Measurements from ENCODE around the gene ACKR3. TPM values are rescaled to one million over a fixed set of nuclear protein-coding genes. Genes with fewer than 3 reads are reported as not detected.

The ACKR3 gene
- total and polyA plus RNA-seq, 10 of the 15 experiments (the other 5 are each of a cell fraction or from before 2014, with no cell fraction given) = 3.0 to 154 (median 6.4) TPM

DNA sequence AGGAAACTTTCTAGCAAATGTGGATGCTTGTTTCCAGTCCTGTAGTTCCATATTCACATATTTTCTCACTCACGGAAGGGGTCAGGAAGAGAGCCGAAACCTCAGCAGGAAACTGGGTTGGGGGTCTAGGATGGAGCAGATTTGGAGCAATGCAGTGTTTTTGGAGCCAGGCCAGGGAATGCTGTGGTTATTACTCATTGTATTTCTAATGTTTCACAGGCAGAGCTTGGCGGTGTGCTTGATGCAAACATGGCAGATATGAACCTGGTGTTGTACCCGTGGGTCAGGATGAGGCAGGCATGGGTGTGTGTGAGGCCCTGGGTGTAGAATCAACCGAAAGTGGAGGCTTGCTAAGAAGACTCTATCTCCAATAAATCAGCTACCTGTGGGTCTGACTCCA, 34.6 kb upstream of the ACKR3 start (continued):
- TF ChIP-seq, protein P1, sequence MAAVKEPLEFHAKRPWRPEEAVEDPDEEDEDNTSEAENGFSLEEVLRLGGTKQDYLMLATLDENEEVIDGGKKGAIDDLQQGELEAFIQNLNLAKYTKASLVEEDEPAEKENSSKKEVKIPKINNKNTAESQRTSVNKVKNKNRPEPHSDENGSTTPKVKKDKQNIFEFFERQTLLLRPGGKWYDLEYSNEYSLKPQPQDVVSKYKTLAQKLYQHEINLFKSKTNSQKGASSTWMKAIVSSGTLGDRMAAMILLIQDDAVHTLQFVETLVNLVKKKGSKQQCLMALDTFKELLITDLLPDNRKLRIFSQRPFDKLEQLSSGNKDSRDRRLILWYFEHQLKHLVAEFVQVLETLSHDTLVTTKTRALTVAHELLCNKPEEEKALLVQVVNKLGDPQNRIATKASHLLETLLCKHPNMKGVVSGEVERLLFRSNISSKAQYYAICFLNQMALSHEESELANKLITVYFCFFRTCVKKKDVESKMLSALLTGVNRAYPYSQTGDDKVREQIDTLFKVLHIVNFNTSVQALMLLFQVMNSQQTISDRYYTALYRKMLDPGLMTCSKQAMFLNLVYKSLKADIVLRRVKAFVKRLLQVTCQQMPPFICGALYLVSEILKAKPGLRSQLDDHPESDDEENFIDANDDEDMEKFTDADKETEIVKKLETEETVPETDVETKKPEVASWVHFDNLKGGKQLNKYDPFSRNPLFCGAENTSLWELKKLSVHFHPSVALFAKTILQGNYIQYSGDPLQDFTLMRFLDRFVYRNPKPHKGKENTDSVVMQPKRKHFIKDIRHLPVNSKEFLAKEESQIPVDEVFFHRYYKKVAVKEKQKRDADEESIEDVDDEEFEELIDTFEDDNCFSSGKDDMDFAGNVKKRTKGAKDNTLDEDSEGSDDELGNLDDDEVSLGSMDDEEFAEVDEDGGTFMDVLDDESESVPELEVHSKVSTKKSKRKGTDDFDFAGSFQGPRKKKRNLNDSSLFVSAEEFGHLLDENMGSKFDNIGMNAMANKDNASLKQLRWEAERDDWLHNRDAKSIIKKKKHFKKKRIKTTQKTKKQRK (IDR thresholded peaks at IDR 0.05; ENCODE audit: low read depth, low read length) = no peak
- TF ChIP-seq BRCA1 (IDR thresholded peaks at IDR 0.05; ENCODE audit: low read depth, low read length) (no peak), IKZF1 (conservative IDR thresholded peaks at IDR 0.05) (no peak)

DNA sequence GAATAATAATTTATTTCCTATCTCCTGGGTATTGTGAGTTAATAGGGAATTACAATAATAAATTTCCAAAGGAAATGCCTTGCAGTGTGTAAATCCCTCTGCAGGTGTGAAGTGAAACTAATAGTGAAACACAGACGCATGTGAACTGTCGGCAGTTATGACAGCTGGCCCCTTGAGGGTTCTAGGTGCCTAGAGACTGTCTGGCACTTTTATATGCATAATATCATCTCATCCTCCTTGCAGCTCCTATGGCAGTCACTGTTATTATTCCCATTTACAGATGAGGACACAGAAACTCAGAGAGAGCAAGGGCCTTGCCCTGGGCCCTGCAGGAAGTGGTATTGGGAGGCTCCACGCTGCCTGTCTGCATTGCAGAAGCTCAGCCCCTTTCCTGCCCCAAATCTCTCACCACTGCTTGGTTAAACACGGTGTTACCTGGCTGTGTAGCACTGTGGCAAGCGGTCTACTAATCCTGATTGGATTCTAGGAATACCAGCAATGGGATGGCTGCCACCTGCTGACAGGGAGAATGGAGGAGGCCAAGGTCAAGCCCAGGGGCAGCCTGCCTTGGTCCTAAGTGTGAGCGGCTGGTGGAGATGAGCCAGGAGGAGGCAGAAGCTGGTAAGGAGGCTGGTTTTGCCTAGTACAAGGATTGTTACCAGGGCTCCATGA, 32.8 kb upstream of the ACKR3 start:
- FAIRE-seq (no peak), ATAC-seq (peak; percentile 77), DNase-seq (ENCODE audit: low read depth, low spot score) (peak; percentile 53)
- SMC1A ChIA-PET (ENCODE audit: uncharacterized antibody, unreplicated experiment) = interaction anchor here (1.1 to 6.2 kb wide), 12 partner anchors 9 to 33 kb away, joined by 4 to 83 read pairs (median 10); partner anchors contain the start of gene ACKR3
- BruUV-seq (replicated peaks) = no TSS peak
- Histone ChIP-seq H3K9me3 (replicated peaks; ENCODE audit: control insufficient read depth, insufficient read depth, low read length) (peaks cover 9% of the 10 kb centered on the region), H3K27ac (ENCODE audit: control insufficient read depth, insufficient read depth) (peak overlapping the region; percentile 82), H3K9ac (ENCODE audit: control insufficient read depth, insufficient read depth, low read length) (peak overlapping the region; percentile 68), H3K4me1 (ENCODE audit: control insufficient read depth, insufficient read depth, low read length) (peaks cover 22% of the 10 kb centered on the region), H3K4me3 (peak overlapping the region; percentile 55), H4K20me1 (ENCODE audit: control insufficient read depth, insufficient read depth) (no peaks in the 10 kb centered on the region), H3K4me2 (ENCODE audit: control insufficient read depth, insufficient read depth) (peak overlapping the region; percentile 66), H3K79me2 (ENCODE audit: control insufficient read depth, insufficient read depth, low read length) (peaks cover 21% of the 10 kb centered on the region), H3K36me3 (ENCODE audit: control insufficient read depth in 2 of 2, insufficient read depth in 2 of 2, low read length in 1 of 2) (no peaks in the 10 kb centered on the region), H3K27me3 (replicated peaks in 1 of 2; ENCODE audit: control insufficient read depth in 2 of 2, insufficient read depth in 2 of 2, low read length in 1 of 2) (no peaks in the 10 kb centered on the region), H2AFZ (ENCODE audit: control insufficient read depth, low read depth, low read length) (peak overlapping the region; percentile 72)
- POLR2A ChIA-PET = interaction anchor here (0.5 to 3.8 kb wide), 10 partner anchors 10 to 42 kb away, joined by 3 to 31 read pairs (median 6); partner anchors contain the start of gene ACKR3
- in situ Hi-C loops (cut with MboI) = no loop called here
- intact Hi-C loops (cut with micrococcal nuclease; ENCODE audit: unreplicated experiment) = loop anchor here (1.0 kb wide), 1 partner anchor 8 kb away; no protein-coding TSS in a partner anchor
- 14% methylated on average over 6 of the region's 6 CpGs for WGBS (ENCODE audit: insufficient coverage, insufficient replicate concordance, low lambda C conversion rate, missing lambda C conversion rate)
- RAD21 ChIA-PET (ENCODE audit: unreplicated experiment) = interaction anchor here (1.1 to 5.6 kb wide), 12 partner anchors 10 to 522 kb away, joined by 3 to 86 read pairs (median 6); partner anchors contain the start of gene ACKR3
- CTCF ChIA-PET = interaction anchor here (0.8 to 6.6 kb wide), 9 partner anchors 10 to 33 kb away, joined by 3 to 69 read pairs (median 7); partner anchors contain the start of gene ACKR3
- TF ChIP-seq, protein P2, sequence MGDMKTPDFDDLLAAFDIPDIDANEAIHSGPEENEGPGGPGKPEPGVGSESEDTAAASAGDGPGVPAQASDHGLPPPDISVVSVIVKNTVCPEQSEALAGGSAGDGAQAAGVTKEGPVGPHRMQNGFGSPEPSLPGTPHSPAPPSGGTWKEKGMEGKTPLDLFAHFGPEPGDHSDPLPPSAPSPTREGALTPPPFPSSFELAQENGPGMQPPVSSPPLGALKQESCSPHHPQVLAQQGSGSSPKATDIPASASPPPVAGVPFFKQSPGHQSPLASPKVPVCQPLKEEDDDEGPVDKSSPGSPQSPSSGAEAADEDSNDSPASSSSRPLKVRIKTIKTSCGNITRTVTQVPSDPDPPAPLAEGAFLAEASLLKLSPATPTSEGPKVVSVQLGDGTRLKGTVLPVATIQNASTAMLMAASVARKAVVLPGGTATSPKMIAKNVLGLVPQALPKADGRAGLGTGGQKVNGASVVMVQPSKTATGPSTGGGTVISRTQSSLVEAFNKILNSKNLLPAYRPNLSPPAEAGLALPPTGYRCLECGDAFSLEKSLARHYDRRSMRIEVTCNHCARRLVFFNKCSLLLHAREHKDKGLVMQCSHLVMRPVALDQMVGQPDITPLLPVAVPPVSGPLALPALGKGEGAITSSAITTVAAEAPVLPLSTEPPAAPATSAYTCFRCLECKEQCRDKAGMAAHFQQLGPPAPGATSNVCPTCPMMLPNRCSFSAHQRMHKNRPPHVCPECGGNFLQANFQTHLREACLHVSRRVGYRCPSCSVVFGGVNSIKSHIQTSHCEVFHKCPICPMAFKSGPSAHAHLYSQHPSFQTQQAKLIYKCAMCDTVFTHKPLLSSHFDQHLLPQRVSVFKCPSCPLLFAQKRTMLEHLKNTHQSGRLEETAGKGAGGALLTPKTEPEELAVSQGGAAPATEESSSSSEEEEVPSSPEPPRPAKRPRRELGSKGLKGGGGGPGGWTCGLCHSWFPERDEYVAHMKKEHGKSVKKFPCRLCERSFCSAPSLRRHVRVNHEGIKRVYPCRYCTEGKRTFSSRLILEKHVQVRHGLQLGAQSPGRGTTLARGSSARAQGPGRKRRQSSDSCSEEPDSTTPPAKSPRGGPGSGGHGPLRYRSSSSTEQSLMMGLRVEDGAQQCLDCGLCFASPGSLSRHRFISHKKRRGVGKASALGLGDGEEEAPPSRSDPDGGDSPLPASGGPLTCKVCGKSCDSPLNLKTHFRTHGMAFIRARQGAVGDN (IDR thresholded peaks at IDR 0.05) = peak; percentile 88
- TF ChIP-seq, protein P3, sequence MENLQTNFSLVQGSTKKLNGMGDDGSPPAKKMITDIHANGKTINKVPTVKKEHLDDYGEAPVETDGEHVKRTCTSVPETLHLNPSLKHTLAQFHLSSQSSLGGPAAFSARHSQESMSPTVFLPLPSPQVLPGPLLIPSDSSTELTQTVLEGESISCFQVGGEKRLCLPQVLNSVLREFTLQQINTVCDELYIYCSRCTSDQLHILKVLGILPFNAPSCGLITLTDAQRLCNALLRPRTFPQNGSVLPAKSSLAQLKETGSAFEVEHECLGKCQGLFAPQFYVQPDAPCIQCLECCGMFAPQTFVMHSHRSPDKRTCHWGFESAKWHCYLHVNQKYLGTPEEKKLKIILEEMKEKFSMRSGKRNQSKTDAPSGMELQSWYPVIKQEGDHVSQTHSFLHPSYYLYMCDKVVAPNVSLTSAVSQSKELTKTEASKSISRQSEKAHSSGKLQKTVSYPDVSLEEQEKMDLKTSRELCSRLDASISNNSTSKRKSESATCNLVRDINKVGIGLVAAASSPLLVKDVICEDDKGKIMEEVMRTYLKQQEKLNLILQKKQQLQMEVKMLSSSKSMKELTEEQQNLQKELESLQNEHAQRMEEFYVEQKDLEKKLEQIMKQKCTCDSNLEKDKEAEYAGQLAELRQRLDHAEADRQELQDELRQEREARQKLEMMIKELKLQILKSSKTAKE (IDR thresholded peaks at IDR 0.05; ENCODE audit: low read depth, poor library complexity, severe bottlenecking) = peak; percentile 98
- peak; percentile 70 for TF ChIP-seq EED (IDR thresholded peaks at IDR 0.05; ENCODE audit: low read depth)
- TF ChIP-seq, protein P4, sequence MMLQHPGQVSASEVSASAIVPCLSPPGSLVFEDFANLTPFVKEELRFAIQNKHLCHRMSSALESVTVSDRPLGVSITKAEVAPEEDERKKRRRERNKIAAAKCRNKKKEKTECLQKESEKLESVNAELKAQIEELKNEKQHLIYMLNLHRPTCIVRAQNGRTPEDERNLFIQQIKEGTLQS (IDR thresholded peaks at IDR 0.05; ENCODE audit: borderline replicate concordance, extremely low read depth, low read depth, low read length) = no peak
- TF ChIP-seq, protein P5, sequence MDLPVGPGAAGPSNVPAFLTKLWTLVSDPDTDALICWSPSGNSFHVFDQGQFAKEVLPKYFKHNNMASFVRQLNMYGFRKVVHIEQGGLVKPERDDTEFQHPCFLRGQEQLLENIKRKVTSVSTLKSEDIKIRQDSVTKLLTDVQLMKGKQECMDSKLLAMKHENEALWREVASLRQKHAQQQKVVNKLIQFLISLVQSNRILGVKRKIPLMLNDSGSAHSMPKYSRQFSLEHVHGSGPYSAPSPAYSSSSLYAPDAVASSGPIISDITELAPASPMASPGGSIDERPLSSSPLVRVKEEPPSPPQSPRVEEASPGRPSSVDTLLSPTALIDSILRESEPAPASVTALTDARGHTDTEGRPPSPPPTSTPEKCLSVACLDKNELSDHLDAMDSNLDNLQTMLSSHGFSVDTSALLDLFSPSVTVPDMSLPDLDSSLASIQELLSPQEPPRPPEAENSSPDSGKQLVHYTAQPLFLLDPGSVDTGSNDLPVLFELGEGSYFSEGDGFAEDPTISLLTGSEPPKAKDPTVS (IDR thresholded peaks at IDR 0.05; ENCODE audit: low read depth, low read length) = no peak
